Loucy (cell line): ENCODE measurements around the gene ABCA5.
"Not testable (repeated sequence)": the region's sequence is repeated elsewhere in the genome, so short reads cannot be mapped to it uniquely, and the experiment has no call there.

ENCODE experiments used
- H2AFZ ChIP-seq: fragments of 200-600 bp; sonication (generic); 2 replicates; pipeline ENCODE4 v1.6.0; 2016; ENCODE audit warnings: antibody characterized with exemption, mild to moderate bottlenecking, low read length, moderate library complexity
- H3F3A ChIP-seq: fragments of 200-600 bp; 2 replicates; pipeline ENCODE4 v1.6.0; 2016; ENCODE audit warnings: antibody characterized with exemption, low read depth, mild to moderate bottlenecking
- H3K27me3 ChIP-seq: fragments of 200-600 bp; sonication (generic); 2 replicates; pipeline ENCODE4 v1.6.1; 2014; ENCODE audit warnings: low read length, mild to moderate bottlenecking; ENCODE audit not compliant: insufficient read depth, poor library complexity, severe bottlenecking
- H3K36me3 ChIP-seq: fragments of 200-600 bp; sonication (generic); 2 replicates; pipeline ENCODE4 v1.6.1; 2016; ENCODE audit warnings: low read length; ENCODE audit not compliant: insufficient read depth
- H3K4me1 ChIP-seq: fragments of 200-600 bp; sonication (generic); 2 replicates; pipeline ENCODE4 v1.5.1; 2014; ENCODE audit warnings: low read length, mild to moderate bottlenecking; ENCODE audit not compliant: insufficient read depth, poor library complexity, severe bottlenecking
- H3K4me2 ChIP-seq: fragments of 200-600 bp; sonication (generic); 2 replicates; pipeline ENCODE4 v1.6.0; 2014; ENCODE audit warnings: antibody characterized with exemption, low read length, low read depth, mild to moderate bottlenecking; ENCODE audit not compliant: poor library complexity, severe bottlenecking
- H3K4me3 ChIP-seq: fragments of 200-600 bp; sonication (generic); 2 replicates; pipeline ENCODE4 v1.5.1; 2014; ENCODE audit warnings: low read length, mild to moderate bottlenecking, mixed read lengths; ENCODE audit not compliant: poor library complexity, severe bottlenecking
- H3K79me2 ChIP-seq: fragments of 200-600 bp; sonication (generic); 2 replicates; pipeline ENCODE4 v1.6.1; 2014; ENCODE audit warnings: low read length; ENCODE audit not compliant: insufficient read depth
- H3K9ac ChIP-seq: fragments of 200-600 bp; sonication (generic); 2 replicates; pipeline ENCODE4 v1.6.0; 2014; ENCODE audit warnings: mild to moderate bottlenecking, low read depth, low read length, moderate library complexity; ENCODE audit not compliant: poor library complexity, severe bottlenecking
- H3K9me2 ChIP-seq: fragments of 200-600 bp; sonication (generic); replicated peaks from 2 replicates; pipeline ENCODE4 v1.6.1; 2016; ENCODE audit warnings: low read depth, low read length, mixed read lengths
- H3K9me3 ChIP-seq: fragments of 200-600 bp; sonication (generic); 2 replicates; pipeline ENCODE4 v1.6.1; 2014; ENCODE audit warnings: mild to moderate bottlenecking, antibody characterized with exemption, low read length, low read depth; ENCODE audit not compliant: insufficient read depth
- H4K20me1 ChIP-seq: fragments of 200-600 bp; sonication (generic); 2 replicates; pipeline ENCODE4 v1.6.0; 2014; ENCODE audit warnings: antibody characterized with exemption, low read length, mild to moderate bottlenecking; ENCODE audit not compliant: insufficient read depth, poor library complexity, severe bottlenecking
- EZH2phosphoT487 ChIP-seq: fragments of 200-600 bp; IDR thresholded peaks from 2 replicates; pipeline ENCODE4 v1.6.1; 2018; ENCODE audit warnings: antibody characterized with exemption, mild to moderate bottlenecking, moderate library complexity, borderline replicate concordance
- TF ChIP-seq, protein P1 (sequence below): fragments of 200-600 bp; sonication (generic); conservative IDR thresholded peaks from 2 replicates; pipeline ENCODE4 v1.5.1; 2014; ENCODE audit warnings: mild to moderate bottlenecking, antibody characterized with exemption, low read length

The ABCA5 gene

DNA sequence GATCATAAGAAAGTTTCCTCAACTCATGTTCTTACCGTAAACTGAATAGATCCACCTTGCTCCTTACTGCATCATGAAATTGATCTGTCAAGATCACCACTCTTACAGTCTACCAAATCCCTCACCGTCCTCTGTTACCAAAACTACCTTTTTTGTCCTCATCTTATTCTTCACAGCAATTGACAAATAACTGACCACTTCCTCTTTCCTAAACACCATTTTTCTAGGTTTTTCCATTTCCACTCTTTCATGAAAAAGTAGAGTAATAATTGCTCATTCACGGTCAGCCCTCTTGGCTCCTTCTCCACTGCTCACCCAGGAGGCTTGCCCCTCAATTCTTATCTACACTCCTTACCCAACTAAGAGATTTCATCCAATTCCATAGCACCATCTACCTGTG is 44.9 kb downstream of the ABCA5 start:
- Histone ChIP-seq H3K36me3 (no peaks in the 10 kb centered on the region), H3K9me2 (no peaks in the 10 kb centered on the region), H3K9me3 (no peaks in the 10 kb centered on the region), H3K9ac (no peak overlapping the region), H3K4me3 (no peak overlapping the region), H3K79me2 (no peaks in the 10 kb centered on the region), H4K20me1 (no peaks in the 10 kb centered on the region), H3K4me1 (no peaks in the 10 kb centered on the region), H3F3A (no peaks in the 10 kb centered on the region), H3K27me3 (no peaks in the 10 kb centered on the region), H2AFZ (no peak overlapping the region), H3K4me2 (no peak overlapping the region)
- no peak for TF ChIP-seq EZH2phosphoT487
- TF ChIP-seq, protein P1, sequence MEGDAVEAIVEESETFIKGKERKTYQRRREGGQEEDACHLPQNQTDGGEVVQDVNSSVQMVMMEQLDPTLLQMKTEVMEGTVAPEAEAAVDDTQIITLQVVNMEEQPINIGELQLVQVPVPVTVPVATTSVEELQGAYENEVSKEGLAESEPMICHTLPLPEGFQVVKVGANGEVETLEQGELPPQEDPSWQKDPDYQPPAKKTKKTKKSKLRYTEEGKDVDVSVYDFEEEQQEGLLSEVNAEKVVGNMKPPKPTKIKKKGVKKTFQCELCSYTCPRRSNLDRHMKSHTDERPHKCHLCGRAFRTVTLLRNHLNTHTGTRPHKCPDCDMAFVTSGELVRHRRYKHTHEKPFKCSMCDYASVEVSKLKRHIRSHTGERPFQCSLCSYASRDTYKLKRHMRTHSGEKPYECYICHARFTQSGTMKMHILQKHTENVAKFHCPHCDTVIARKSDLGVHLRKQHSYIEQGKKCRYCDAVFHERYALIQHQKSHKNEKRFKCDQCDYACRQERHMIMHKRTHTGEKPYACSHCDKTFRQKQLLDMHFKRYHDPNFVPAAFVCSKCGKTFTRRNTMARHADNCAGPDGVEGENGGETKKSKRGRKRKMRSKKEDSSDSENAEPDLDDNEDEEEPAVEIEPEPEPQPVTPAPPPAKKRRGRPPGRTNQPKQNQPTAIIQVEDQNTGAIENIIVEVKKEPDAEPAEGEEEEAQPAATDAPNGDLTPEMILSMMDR: no peak

DNA sequence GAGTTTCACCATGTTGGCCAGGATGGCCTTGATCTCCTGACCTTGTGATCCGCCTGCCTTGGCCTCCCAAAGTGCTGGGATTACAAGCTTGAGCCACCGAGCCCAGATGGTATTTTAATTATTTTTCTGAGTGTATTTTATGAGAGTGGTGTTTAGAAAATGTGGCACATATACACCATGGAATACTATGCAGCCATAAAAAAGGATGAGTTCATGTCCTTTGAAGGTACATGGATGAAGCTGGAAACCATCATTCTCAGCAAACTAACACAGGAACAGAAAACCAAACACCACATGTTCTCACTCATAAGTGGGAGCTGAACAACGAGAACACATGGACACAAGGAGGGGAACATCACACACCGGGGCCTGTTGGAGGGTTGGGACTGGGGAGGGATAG is 50.7 kb downstream of the ABCA5 start:
- H3K36me3 ChIP-seq, H2AFZ ChIP-seq, H4K20me1 ChIP-seq, H3K4me3 ChIP-seq, H3K9me2 ChIP-seq, H3K79me2 ChIP-seq, H3K27me3 ChIP-seq, H3K9ac ChIP-seq, H3F3A ChIP-seq, H3K4me2 ChIP-seq, H3K4me1 ChIP-seq, H3K9me3 ChIP-seq: not testable (repeated sequence)

DNA sequence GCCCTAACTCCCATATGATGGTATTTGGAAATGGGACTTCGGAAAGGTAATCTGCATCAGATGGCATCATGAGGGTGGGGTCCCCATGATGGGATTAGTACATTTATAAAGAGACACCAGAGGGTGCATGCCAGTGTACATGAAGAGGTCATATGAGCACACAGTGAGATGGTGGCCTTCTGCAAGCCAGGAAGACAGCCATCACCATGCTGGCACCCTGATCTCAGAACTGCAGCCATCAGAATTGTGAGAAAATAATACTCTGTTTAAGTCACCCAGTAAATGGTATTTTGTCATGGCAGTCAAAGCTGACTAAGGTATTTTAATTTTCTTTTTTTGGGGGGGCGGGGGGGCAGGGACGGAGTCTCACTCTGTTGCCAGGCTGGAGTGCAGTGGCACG is 51.2 kb downstream of the ABCA5 start:
- Histone ChIP-seq H3F3A (no peaks in the 10 kb centered on the region), H3K36me3 (no peaks in the 10 kb centered on the region), H3K4me2 (no peak overlapping the region), H2AFZ (no peak overlapping the region), H3K4me1 (no peaks in the 10 kb centered on the region), H3K9ac (no peak overlapping the region), H3K9me3 (no peaks in the 10 kb centered on the region), H3K79me2 (no peaks in the 10 kb centered on the region), H4K20me1 (no peaks in the 10 kb centered on the region), H3K9me2 (no peaks in the 10 kb centered on the region), H3K27me3 (no peaks in the 10 kb centered on the region), H3K4me3 (no peak overlapping the region)
- TF ChIP-seq EZH2phosphoT487: no peak
- TF ChIP-seq, protein P1: no peak

DNA sequence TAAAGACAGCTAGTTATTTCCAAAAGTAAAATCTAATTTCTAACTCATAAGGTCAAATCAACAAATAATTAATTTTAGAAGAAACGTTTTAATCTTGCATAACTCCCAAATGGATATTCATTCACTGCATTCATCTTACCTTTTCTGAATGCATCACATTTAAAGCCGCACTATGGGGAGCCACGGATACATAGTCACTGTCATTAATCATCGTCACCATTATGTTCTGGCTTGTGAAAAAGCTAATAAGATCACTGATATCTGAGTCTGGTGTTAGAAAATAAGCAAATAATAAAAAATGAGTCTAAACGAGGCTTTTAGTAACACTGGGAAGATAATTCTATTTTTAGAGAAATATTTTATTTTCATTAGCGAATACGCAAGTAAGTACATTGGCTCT is 55.9 kb downstream of the ABCA5 start:
- Histone ChIP-seq H3F3A (no peaks in the 10 kb centered on the region), H3K36me3 (no peaks in the 10 kb centered on the region), H3K79me2 (no peaks in the 10 kb centered on the region), H3K9ac (no peak overlapping the region), H4K20me1 (no peaks in the 10 kb centered on the region), H2AFZ (no peak overlapping the region), H3K4me1 (no peaks in the 10 kb centered on the region), H3K4me2 (no peak overlapping the region), H3K27me3 (no peaks in the 10 kb centered on the region), H3K9me2 (no peaks in the 10 kb centered on the region), H3K4me3 (no peak overlapping the region), H3K9me3 (no peaks in the 10 kb centered on the region)
- TF ChIP-seq, protein P1: no peak
- no peak for TF ChIP-seq EZH2phosphoT487
